ENCODE measurements around the gene SERPINB12. TPM values are rescaled to one million over a fixed set of nuclear protein-coding genes. Genes with fewer than 3 reads are reported as not detected.

SERPINB12 gene
- total RNA-seq, 2 experiments from 2014 or later: not detected

- H3K4me1 Mint-ChIP-seq (ENCODE audit: low read depth): no peaks in the 10 kb centered on the region
- no peaks in the 10 kb centered on the region for H3K36me3 Mint-ChIP-seq (ENCODE audit: low read depth)
- H3K4me3 Mint-ChIP-seq: no peak overlapping the region
- DNase-seq: no peak
- peaks cover 2% of the 10 kb centered on the region for H3K27me3 Mint-ChIP-seq (ENCODE audit: low read depth)
- H3K27ac Mint-ChIP-seq: no peak overlapping the region
- intact Hi-C loops (cut with micrococcal nuclease): no loop called here
- no peaks in the 10 kb centered on the region for H3K9me3 Mint-ChIP-seq
- CTCF ChIA-PET: no interaction called here
Measured at GRCh38 chr18:63586431-63586830, 44.3 kb downstream of the SERPINB12 start.

GRCh38 chr18:63586966-63587365, 44.8 kb downstream of the SERPINB12 start, which contains the start of gene SERPINB13:
TSS of gene SERPINB13 (plus strand) at chr18:63587343. CDS start at chr18:63588668, 1,325 bp downstream.
- Mint-ChIP-seq H3K27ac (no peak within 1 kb of the TSS), H3K27me3 (ENCODE audit: low read depth) (no peaks in the 10 kb centered on the region), H3K4me1 (ENCODE audit: low read depth) (no peaks in the 10 kb centered on the region), H3K9me3 (no peaks in the 10 kb centered on the region), H3K4me3 (no peak within 1 kb of the TSS), H3K36me3 (ENCODE audit: low read depth) (no peaks in the 10 kb centered on the region)
- no peak for DNase-seq
- intact Hi-C loops (cut with micrococcal nuclease): no loop called here
- CTCF ChIA-PET: no interaction called here

- intact Hi-C loops (cut with micrococcal nuclease): no loop called here
- no peak for DNase-seq
- CTCF ChIA-PET: interaction anchor here (1.3 kb wide), 1 partner anchor 23 kb away, joined by 4 read pairs; no protein-coding TSS in a partner anchor
- no peaks in the 10 kb centered on the region for H3K36me3 Mint-ChIP-seq (ENCODE audit: low read depth)
- H3K27ac Mint-ChIP-seq: no peak overlapping the region
- no peaks in the 10 kb centered on the region for H3K27me3 Mint-ChIP-seq (ENCODE audit: low read depth)
- no peaks in the 10 kb centered on the region for H3K9me3 Mint-ChIP-seq
- H3K4me3 Mint-ChIP-seq: no peak overlapping the region
- no peaks in the 10 kb centered on the region for H3K4me1 Mint-ChIP-seq (ENCODE audit: low read depth)
Measured at GRCh38 chr18:63588909-63589308, 46.7 kb downstream of the SERPINB12 start.

- Mint-ChIP-seq H3K4me3 (no peak overlapping the region), H3K9me3 (no peaks in the 10 kb centered on the region), H3K36me3 (ENCODE audit: low read depth) (no peaks in the 10 kb centered on the region), H3K4me1 (ENCODE audit: low read depth) (no peaks in the 10 kb centered on the region), H3K27ac (no peak overlapping the region), H3K27me3 (ENCODE audit: low read depth) (no peaks in the 10 kb centered on the region)
- intact Hi-C loops (cut with micrococcal nuclease): no loop called here
- DNase-seq: no peak
- CTCF ChIA-PET: interaction anchor here (1.3 kb wide), 1 partner anchor 24 kb away, joined by 4 read pairs; no protein-coding TSS in a partner anchor
Measured at GRCh38 chr18:63590373-63590772, 48.2 kb downstream of the SERPINB12 start.

- CTCF ChIA-PET: interaction anchor here (0.8 to 1.4 kb wide), 2 partner anchors 12 to 13 kb away, joined by 3 to 4 read pairs; no protein-coding TSS in a partner anchor
- intact Hi-C loops (cut with micrococcal nuclease): no loop called here
Measured at GRCh38 chr18:63590966-63591695, 49.0 kb downstream of the SERPINB12 start.

GRCh38 chr18:63591725-63592124, 49.6 kb downstream of the SERPINB12 start:
- no peaks in the 10 kb centered on the region for H3K4me1 Mint-ChIP-seq (ENCODE audit: low read depth)
- no peak for DNase-seq
- no peak overlapping the region for H3K27ac Mint-ChIP-seq
- CTCF ChIA-PET: interaction anchor here (1.4 kb wide), 1 partner anchor 14 kb away, joined by 4 read pairs; no protein-coding TSS in a partner anchor
- intact Hi-C loops (cut with micrococcal nuclease): no loop called here
- H3K36me3 Mint-ChIP-seq (ENCODE audit: low read depth): no peaks in the 10 kb centered on the region
- H3K9me3 Mint-ChIP-seq: no peaks in the 10 kb centered on the region
- H3K27me3 Mint-ChIP-seq (ENCODE audit: low read depth): no peaks in the 10 kb centered on the region
- H3K4me3 Mint-ChIP-seq: no peak overlapping the region

More at GRCh38 chr18:63590966-63591695, 49.0 kb downstream of the SERPINB12 start:
- no peaks in the 10 kb centered on the region for H3K27me3 Mint-ChIP-seq (ENCODE audit: low read depth)
- no peak overlapping the region for H3K4me3 Mint-ChIP-seq
- DNase-seq: no peak
- H3K36me3 Mint-ChIP-seq (ENCODE audit: low read depth): no peaks in the 10 kb centered on the region
- no peaks in the 10 kb centered on the region for H3K9me3 Mint-ChIP-seq
- H3K27ac Mint-ChIP-seq: no peak overlapping the region
- no peaks in the 10 kb centered on the region for H3K4me1 Mint-ChIP-seq (ENCODE audit: low read depth)

GRCh38 chr18:63592471-63592870, 50.3 kb downstream of the SERPINB12 start:
- Mint-ChIP-seq H3K27me3 (ENCODE audit: low read depth) (no peaks in the 10 kb centered on the region), H3K9me3 (no peaks in the 10 kb centered on the region), H3K4me3 (no peak overlapping the region), H3K4me1 (ENCODE audit: low read depth) (no peaks in the 10 kb centered on the region), H3K27ac (no peak overlapping the region), H3K36me3 (ENCODE audit: low read depth) (no peaks in the 10 kb centered on the region)
- intact Hi-C loops (cut with micrococcal nuclease): no loop called here
- no peak for DNase-seq
- CTCF ChIA-PET: interaction anchor here (1.4 kb wide), 1 partner anchor 15 kb away, joined by 4 read pairs; no protein-coding TSS in a partner anchor

- CTCF ChIA-PET: no interaction called here
- Mint-ChIP-seq H3K4me3 (no peak overlapping the region), H3K36me3 (ENCODE audit: low read depth) (no peaks in the 10 kb centered on the region), H3K27me3 (ENCODE audit: low read depth) (no peaks in the 10 kb centered on the region), H3K27ac (no peak overlapping the region), H3K9me3 (no peaks in the 10 kb centered on the region), H3K4me1 (ENCODE audit: low read depth) (no peaks in the 10 kb centered on the region)
- DNase-seq: no peak
- intact Hi-C loops (cut with micrococcal nuclease): no loop called here
Measured at GRCh38 chr18:63596964-63597363, 54.8 kb downstream of the SERPINB12 start.

GRCh38 chr18:63603355-63603754, 61.2 kb downstream of the SERPINB12 start:
- Mint-ChIP-seq H3K4me1 (ENCODE audit: low read depth) (no peaks in the 10 kb centered on the region), H3K4me3 (no peak overlapping the region), H3K36me3 (ENCODE audit: low read depth) (no peaks in the 10 kb centered on the region), H3K27ac (no peak overlapping the region), H3K27me3 (ENCODE audit: low read depth) (peaks cover 3% of the 10 kb centered on the region), H3K9me3 (no peaks in the 10 kb centered on the region)
- intact Hi-C loops (cut with micrococcal nuclease): no loop called here
- CTCF ChIA-PET: interaction anchor here (0.8 kb wide), 1 partner anchor 53 kb away, joined by 3 read pairs; no protein-coding TSS in a partner anchor
- no peak for DNase-seq

GRCh38 chr18:63603772-63604171, 61.6 kb downstream of the SERPINB12 start:
- Mint-ChIP-seq H3K9me3 (no peaks in the 10 kb centered on the region), H3K27ac (no peak overlapping the region), H3K4me3 (no peak overlapping the region), H3K36me3 (ENCODE audit: low read depth) (no peaks in the 10 kb centered on the region), H3K4me1 (ENCODE audit: low read depth) (no peaks in the 10 kb centered on the region), H3K27me3 (ENCODE audit: low read depth) (peaks cover 3% of the 10 kb centered on the region)
- no peak for DNase-seq
- intact Hi-C loops (cut with micrococcal nuclease): no loop called here
- CTCF ChIA-PET: interaction anchor here (0.8 kb wide), 1 partner anchor 53 kb away, joined by 3 read pairs; no protein-coding TSS in a partner anchor

GRCh38 chr18:63604791-63605567, 62.8 kb downstream of the SERPINB12 start:
- CTCF ChIA-PET: interaction anchor here (0.6 to 1.0 kb wide), 2 partner anchors 86 to 115 kb away, joined by 3 read pairs; no protein-coding TSS in a partner anchor
- intact Hi-C loops (cut with micrococcal nuclease): no loop called here
- Mint-ChIP-seq H3K27me3 (ENCODE audit: low read depth) (peaks cover 3% of the 10 kb centered on the region), H3K4me1 (ENCODE audit: low read depth) (no peaks in the 10 kb centered on the region), H3K4me3 (no peak overlapping the region), H3K27ac (no peak overlapping the region), H3K9me3 (no peaks in the 10 kb centered on the region), H3K36me3 (ENCODE audit: low read depth) (no peaks in the 10 kb centered on the region)
- no peak for DNase-seq

GRCh38 chr18:63606526-63606925, 64.4 kb downstream of the SERPINB12 start:
- intact Hi-C loops (cut with micrococcal nuclease): no loop called here
- H3K9me3 Mint-ChIP-seq: no peaks in the 10 kb centered on the region
- no peak for DNase-seq
- CTCF ChIA-PET: no interaction called here
- no peaks in the 10 kb centered on the region for H3K36me3 Mint-ChIP-seq (ENCODE audit: low read depth)
- no peak overlapping the region for H3K27ac Mint-ChIP-seq
- H3K4me3 Mint-ChIP-seq: no peak overlapping the region
- H3K4me1 Mint-ChIP-seq (ENCODE audit: low read depth): no peaks in the 10 kb centered on the region
- H3K27me3 Mint-ChIP-seq (ENCODE audit: low read depth): peaks cover 6% of the 10 kb centered on the region

Data from activated naive CD4-positive, alpha-beta T cell treated with anti-CD3 and anti-CD28 coated beads for 36 hours (primary cell).